GM18951 (cell line): ENCODE results near the gene NUP160.
"Not testable (repeated sequence)": the region's sequence is repeated elsewhere in the genome, so short reads cannot be mapped to it uniquely, and the experiment has no call there.

Experiments
- POLR2A ChIP-seq: IDR thresholded peaks from 4 replicates; pipeline ENCODE4 v1.6.1; 2011; ENCODE audit warnings: mild to moderate bottlenecking; ENCODE audit not compliant: insufficient read length, insufficient read depth; ENCODE audit errors: extremely low read depth
- in situ Hi-C: fragments of 300-500 bp; cut with MboI; formaldehyde crosslinking; loops from one replicate; pipeline ENCODE4 v1.12.0; 2022; ENCODE audit warnings: low sequenced_read_pairs, mixed read lengths, inconsistent platforms; ENCODE audit not compliant: unreplicated experiment

NUP160 gene

GRCh38 chr11:47847892-47848699, at the start of gene NUP160:
NUP160 (minus strand) TSS chr11:47848350; CDS start chr11:47848318, 32 bp downstream.
- in situ Hi-C loops, result no loop called here
- peak; percentile 90 for TF ChIP-seq POLR2A

GRCh38 chr11:47896199-47896598, 48.0 kb upstream of the NUP160 start:
- in situ Hi-C loops, result no loop called here
- no peak for TF ChIP-seq POLR2A

GRCh38 chr11:47895035-47895434, 46.9 kb upstream of the NUP160 start:
- in situ Hi-C loops, result no loop called here
- no peak for TF ChIP-seq POLR2A

GRCh38 chr11:47892546-47893276, 44.6 kb upstream of the NUP160 start:
- in situ Hi-C loops, result not testable (repeated sequence)

- in situ Hi-C loops, result no loop called here
- TF ChIP-seq POLR2A, result no peak
Observed at GRCh38 chr11:47891886-47892285, 43.7 kb upstream of the NUP160 start.

GRCh38 chr11:47889714-47890441, 41.7 kb upstream of the NUP160 start:
- in situ Hi-C loops, result no loop called here
- TF ChIP-seq POLR2A, result no peak

GRCh38 chr11:47887910-47888569, 39.9 kb upstream of the NUP160 start:
- TF ChIP-seq POLR2A, result no peak
- in situ Hi-C loops, result no loop called here

- in situ Hi-C loops, result no loop called here
- TF ChIP-seq POLR2A, result no peak
Observed at GRCh38 chr11:47886096-47886495, 37.9 kb upstream of the NUP160 start.

- in situ Hi-C loops, result not testable (repeated sequence)
Observed at GRCh38 chr11:47882437-47882836, 34.3 kb upstream of the NUP160 start.

- in situ Hi-C loops, result no loop called here
- TF ChIP-seq POLR2A, result no peak
Observed at GRCh38 chr11:47881145-47881544, 33.0 kb upstream of the NUP160 start.

GRCh38 chr11:47879259-47880158, 31.4 kb upstream of the NUP160 start:
- in situ Hi-C loops, result no loop called here
- TF ChIP-seq POLR2A, result no peak

- in situ Hi-C loops, result not testable (repeated sequence)
Observed at GRCh38 chr11:47875858-47876257, 27.7 kb upstream of the NUP160 start.

- in situ Hi-C loops, result no loop called here
- no peak for TF ChIP-seq POLR2A
Observed at GRCh38 chr11:47870404-47870803, 22.3 kb upstream of the NUP160 start.
